Activated CD8-positive, alpha-beta memory T cell treated with anti-CD3 and anti-CD28 coated beads for 4 hours (primary cell): ENCODE measurements around the gene SERPINB6.
A peak's percentile ranks its signal among the peaks of the same experiment; 100 is the strongest.
"Not testable (repeated sequence)": the region's sequence is repeated elsewhere in the genome, so short reads cannot be mapped to it uniquely, and the experiment has no call there.

Experiments
- DNase-seq, 2 donors: peaks; one replicate each; pipeline ENCODE4 v3.0.0-alpha.2; 2020; ENCODE audit warnings: low read depth in 2 of 2

SERPINB6 gene

DNA sequence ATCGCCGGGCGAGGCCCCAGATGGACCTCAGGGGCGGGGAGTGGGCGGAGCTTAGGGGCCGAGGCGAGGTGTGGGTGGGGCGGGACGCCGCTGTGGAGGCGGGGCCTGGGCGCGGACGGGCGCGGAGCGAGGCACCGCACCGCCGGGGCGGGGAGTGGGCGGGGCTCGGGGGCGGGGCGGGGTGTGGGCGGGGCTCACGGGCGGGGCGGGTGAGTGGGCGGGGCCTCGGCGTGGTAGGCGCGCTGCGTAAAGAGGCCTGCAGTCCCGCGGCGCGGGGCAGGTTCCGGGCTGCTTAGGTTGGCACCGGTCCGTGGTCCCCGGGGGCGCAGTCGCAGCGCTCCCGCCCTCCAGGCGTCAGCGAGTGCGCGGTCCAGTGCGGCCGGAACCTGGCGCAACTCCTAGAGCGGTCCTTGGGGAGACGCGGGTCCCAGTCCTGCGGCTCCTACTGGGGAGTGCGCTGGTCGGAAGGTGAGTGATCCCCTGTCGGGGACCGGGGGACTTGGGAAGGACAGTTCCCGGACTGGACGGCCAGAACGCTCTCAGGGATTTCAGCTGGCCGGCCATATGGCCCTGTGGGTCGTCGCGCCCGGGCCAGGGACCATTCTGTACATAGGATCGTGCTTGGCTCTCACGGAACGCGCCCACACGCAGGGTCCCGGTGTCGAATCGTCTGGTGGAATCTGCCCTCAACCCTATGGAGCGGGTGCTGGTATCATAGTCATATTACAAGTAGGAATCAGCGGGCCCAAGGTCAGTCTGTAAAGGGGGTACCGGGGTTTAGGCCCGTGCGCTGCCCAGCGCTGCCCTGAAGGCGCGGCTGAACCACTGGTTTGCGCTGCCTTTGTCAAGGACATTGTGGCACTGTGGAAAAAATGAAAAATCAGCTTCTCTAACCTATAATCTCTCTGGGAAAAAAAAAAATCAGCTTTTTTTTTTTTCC lies 28.5 kb upstream of the SERPINB6 start, which contains the start of gene NQO2:
Gene NQO2 (plus strand): TSS at position 277 of the 940 bp plus-strand sequence. CDS start 6,659 bp downstream, outside the sequence.
- DNase-seq, result peak; percentile 75 to 79

DNA sequence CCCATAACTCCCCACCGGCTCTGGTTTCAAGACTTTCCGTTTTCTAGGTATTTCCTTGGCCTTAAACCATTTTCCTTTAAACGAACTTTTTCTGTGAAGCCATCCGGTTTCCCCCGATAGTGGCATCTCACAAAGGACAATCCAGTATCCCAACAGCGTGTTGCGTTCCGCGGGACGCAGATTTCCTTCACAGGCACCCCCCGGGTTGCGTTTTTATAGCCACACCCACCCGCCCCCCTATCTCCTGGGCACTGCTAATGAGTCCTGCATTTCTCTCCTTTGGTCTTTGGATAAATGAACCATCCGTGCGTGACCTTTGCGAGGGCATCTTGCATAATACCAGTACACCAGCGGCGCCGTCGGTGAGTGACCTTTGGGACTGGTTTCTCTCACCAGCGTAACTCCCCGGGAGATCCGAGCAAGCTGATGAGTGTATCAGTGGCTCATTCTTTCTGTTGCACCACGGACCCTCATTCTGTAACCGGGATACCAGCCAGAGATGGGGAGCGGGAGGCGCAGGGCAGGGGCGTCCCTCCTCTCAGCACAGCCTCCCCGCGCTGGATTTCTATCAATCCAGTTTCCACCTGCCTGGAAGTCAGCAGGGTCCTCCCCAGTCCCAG lies 27.7 kb upstream of the SERPINB6 start:
- DNase-seq, result no peak

GRCh38 chr6:2998249-2998997 lies 27.1 kb upstream of the SERPINB6 start:
- DNase-seq, result not testable (repeated sequence)

DNA sequence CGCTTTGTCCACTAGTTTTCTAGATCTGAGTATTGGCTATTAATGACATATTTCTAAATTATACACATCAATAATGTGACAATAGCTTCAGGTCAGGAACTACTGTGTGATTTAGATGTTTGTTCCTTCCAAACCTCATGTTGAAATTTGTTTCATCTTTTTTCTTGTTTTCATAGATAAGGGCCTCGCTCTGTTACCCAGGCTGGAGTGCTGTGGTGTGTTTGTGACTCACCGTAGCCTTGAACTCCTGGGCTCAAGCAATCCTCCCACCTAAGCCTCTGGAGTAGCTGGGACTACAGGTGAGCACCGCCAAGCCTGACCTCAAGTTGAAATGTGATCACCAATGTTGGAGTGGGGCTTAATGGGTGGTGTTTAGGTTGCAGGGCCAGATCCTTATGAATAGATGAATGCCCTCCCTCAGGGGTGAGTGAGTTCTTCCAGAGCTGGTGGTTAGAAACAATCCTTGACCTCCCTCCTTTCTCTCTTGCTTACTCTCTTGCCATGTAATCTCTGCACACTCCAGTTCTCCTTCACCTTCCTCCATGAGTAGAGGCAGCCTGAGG lies 22.5 kb upstream of the SERPINB6 start:
- no peak for DNase-seq

GRCh38 chr6:2992330-2992979 lies 21.1 kb upstream of the SERPINB6 start:
- no peak for DNase-seq

DNA sequence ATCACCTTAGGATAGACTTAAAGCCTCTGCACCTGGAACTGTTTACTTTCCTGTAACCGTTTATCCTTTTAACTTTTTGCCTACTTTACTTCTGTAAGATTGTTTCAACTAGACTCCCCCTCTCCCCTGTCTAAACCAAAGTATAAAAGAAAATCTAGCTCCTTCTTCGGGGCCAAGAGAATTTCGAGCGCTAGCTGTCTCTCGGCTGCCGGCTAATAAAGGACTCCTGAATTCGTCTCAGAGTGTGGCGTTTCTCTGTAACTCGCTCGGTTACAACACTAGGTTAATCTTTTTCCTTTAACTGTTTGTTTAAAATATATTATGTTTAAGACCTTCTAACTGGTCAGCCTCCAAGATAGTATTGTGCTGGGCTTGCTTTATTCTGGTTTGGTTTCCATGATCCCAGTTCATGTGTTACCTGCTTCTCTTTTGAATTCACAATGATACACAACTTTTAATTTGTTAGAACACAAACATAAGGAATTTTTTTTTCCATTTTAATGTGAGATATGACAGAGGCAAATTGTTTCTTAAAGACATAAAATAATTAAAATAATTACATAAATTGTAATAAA lies 19.7 kb upstream of the SERPINB6 start:
- no peak for DNase-seq

DNA sequence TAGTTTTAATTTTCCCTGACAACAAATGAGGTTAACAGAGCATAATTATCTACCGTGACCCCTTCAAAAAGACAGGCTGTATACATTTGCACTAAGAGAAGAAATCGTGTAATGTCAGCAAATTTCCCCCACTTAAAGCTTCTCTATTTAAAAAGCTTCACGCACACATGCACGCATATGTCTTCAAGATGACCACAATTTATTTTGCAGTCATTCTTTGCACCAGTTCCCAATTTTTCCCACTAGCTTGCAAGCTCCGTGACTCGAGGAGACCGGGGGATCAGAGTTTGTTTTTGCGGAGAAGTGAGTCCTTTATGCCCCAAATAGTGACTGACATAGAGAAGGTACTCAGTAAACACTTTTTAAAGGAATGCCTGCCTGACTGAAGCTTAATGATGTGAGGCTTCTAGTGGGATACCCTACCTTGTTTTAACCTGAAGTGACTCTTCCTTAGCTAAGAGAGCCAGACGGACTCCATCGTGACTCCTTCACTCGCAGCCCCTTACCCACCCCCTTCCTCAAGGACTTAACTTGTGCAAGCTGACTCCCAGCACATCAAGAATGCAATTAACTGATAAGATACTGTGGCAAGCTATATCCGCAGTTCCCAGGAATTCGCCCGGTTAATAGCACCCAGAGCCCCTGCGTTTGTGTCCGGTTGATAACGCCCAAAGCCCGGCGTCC lies 19.0 kb upstream of the SERPINB6 start:
- no peak for DNase-seq

- peak; percentile 60 to 66 for DNase-seq
Observed at GRCh38 chr6:2989332-2990247, 18.2 kb upstream of the SERPINB6 start.

DNA sequence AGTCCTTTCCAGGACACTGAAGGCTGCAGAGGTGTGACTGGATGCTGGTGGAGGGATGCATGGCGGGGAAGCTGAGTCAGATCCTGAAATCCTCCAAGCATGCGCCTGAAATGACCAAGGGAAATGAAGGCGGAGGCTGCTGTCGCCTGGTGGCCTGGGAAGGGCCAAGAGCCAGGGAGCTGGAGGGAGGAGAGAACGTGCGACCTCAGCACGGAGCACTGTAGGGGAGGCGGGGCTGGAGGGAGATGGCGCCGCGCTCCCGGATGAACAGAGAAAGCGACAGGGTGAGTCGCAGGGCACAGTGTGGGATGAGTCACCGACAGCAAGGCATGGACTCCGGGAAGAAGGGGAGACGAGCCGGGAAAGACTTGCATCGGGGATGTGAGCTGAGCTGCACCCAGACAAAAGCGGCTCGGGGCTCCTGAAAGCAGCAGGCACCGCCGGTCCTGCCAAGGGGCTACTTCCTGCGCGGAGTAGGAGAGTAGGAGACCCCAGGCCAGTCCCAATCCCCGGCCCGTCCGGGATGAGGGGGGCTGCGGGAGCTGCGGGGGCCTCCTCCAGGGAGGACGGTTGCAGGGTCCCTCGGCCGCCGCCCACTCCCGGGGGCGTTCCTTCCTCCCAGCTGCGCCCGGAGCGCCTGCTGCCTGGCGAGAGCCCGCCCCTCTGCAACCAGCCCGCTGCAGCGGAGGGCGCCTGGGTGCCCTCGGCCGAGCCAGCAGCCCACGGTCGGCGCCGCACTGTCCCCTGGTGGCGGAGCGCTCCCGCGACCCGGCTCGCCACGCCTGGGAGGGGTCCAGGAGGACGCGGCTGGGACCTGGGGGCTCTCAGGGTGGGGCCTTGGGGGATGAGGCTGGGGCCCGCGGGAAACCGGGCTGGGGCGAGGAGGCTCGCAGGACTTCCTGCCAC lies 17.3 kb upstream of the SERPINB6 start:
- DNase-seq, result peak in 1 of 2 donors; percentile 48

- no peak for DNase-seq
Observed at GRCh38 chr6:2988094-2988425, 16.7 kb upstream of the SERPINB6 start.

- DNase-seq, result no peak
Observed at GRCh38 chr6:2986722-2987221, 15.4 kb upstream of the SERPINB6 start.

DNA sequence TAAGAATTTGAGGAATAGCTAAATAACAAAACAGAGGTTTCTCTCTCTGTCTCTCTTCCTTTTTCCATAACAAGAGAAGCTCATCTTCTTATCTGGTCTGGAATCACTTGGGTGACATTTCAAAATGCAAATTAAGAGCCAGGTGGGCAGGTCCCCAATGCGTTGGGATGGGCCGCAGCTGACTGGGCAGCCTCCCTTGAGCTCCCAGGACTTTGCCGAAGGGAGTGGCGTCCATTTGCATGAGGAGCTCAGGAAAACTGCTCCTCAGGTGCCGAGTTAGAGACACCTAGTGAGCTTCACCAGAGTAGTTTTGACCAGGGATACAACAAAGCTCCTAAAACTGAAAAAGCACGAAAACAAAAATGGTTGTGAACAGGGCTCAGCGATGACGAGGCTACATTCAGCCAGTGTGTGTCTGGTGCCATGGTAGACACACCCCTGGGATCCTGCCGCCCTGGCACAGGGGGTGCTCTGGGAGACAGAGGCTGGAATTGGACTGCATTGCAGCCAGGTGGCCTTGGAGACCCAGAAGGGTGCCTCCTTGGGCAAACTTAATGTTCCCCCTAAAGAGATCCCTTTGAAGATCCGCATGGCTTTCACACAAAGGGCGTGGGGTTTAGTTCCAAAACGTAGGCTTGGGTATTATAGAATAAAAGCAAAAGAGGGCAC lies 13.5 kb upstream of the SERPINB6 start:
- DNase-seq, result no peak

DNA sequence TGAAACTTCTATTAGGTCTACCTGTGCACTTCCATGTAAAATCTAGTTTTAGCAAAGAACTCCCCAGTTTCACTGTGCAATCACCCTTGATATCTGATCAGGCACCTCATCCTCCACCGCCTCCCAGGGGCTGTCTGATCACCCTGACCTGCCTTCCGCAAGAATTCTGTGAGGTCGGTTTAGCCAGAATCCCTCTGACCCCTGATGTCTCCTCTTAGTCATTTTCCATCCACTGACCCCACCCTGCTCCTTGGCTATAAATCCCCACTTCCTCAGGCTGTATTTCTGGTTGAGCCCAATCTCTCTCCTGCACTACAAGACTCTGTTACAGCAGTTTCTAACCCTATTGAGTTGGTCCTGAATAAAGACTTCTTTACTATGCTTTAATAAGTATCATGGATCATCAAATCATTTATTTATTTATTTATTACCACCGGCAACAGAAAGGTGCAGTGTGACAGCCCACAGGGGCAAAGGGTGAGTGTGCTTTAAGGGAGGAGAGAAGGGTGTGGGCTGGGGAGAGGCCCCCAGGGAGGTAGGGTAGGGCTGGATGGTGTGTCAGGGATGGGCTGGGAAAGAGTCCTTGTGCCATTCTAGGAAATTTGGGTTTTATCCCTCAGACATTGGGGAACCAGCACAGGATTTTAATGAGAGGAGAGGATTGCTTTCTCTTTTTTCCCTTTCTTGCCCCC lies 11.2 kb upstream of the SERPINB6 start:
- no peak for DNase-seq

GRCh38 chr6:2980465-2980855 lies 9.1 kb upstream of the SERPINB6 start:
- DNase-seq, result no peak

DNA sequence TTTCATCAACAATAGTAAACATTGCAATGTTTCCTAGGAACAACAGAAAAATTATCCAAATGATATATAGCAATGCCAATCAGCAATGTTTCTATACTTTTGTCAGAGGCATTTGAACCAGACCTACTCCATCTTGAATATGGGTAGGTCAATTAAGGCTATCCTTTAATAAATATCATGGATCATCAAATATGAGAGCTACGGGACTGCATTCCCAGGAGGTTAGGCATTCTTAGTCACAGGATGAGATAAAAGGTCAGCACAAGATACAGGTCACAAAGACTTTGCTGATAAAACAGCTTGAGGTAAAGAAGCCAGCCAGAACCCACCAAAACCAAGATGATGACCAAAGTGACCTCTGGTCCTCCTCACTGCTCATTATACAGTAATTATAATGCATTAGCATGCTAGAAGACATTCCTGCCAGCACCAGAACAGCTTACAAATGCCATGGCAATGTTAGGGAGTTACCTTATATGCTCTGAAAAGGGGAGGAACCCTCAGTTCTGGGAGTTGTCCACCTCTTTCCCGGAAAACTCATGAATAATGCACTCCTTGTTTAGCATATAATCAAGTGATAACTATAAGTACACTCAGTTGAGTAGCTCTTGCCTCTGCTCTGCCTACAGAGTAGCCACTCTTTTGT lies 8.6 kb upstream of the SERPINB6 start:
- DNase-seq, result no peak

- no peak for DNase-seq
Observed at GRCh38 chr6:2978923-2979322, 7.6 kb upstream of the SERPINB6 start.
